ENCODE measurements around the gene SESTD1. TPM values are rescaled to one million over a fixed set of nuclear protein-coding genes. Genes with fewer than 3 reads are reported as not detected.
A peak's percentile ranks its signal among the peaks of the same experiment; 100 is the strongest.
"Not testable (repeated sequence)": the region's sequence is repeated elsewhere in the genome, so short reads cannot be mapped to it uniquely, and the experiment has no call there.

Gene SESTD1
- total RNA-seq, 1 donor from 2014 or later: 25.2 TPM

DNA sequence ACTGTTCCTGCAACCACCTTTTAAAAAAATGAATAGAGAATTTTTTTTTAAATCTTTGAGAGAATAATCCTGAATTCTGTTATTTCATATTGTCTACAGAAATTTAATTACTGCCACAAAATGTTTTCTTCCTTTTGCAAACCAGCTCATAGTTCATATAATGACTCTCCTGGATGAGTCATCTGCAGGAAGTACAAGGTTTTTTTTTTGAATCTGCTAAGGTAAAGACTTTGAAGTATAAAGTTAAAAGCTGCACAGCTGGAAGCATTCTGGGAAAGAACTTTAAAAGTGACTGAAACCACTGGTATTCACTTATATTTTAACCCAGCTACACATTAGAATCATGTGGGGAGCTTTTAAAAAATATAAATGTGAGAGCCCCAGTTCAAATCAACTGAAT, 25.4 kb downstream of the SESTD1 start:
- DNase-seq (ENCODE audit: low read depth in 2 of 2): peak; percentile 37 to 48

DNA sequence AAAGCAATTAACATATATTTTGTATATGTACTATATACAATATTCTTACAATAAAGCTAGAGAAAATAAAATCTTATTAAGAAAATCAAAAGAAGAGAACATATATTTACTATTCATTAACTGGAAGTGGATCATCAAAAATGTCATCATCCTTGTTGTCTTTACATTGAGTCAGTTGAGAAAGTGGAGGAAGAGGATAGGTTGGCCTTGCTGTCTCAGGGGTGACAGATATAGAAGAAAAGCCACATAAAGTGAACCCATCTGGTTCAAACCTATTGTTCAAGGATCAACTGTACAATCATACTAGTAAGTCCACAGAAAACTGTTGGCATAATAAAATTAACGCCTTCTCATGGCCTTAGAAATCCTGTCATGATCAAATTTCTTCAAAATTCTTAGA, 26.6 kb downstream of the SESTD1 start:
- DNase-seq (ENCODE audit: low read depth in 2 of 2): no peak

DNA sequence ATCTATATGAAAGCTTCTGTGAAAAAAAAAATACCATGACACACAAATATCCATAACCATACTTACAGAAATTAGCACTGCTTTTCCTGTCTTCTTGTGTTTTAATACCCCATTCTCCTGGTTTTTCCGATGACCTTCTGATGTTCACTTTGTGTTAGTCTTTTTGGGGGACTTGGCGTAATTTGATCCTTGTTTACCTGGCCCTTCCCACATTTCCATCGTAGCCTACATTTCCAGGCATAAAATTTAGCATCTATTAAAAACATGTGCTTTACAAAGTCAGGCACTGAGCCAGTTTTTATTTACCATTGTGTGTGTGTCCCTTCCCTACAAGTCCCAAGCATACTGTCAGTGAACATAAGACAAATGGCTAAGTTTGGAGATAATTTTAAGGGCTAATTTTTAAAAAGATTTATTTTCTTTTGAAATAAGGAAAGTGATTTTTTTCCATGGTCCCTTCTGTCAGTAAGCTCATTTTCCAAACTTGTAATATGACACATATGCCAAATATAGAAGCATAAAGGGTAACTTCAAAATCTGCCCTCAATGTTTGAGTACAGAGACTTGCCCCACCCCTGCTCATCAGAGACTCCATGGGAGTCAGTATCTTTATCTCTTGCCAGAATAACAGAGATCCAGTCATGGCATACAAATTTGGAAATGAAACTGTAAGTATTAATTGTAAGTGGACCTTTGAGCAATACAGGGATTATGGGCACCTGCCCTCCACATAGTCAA, 27.3 kb downstream of the SESTD1 start:
- DNase-seq (ENCODE audit: low read depth in 2 of 2): peak in 1 of 2 donors; percentile 22

DNA sequence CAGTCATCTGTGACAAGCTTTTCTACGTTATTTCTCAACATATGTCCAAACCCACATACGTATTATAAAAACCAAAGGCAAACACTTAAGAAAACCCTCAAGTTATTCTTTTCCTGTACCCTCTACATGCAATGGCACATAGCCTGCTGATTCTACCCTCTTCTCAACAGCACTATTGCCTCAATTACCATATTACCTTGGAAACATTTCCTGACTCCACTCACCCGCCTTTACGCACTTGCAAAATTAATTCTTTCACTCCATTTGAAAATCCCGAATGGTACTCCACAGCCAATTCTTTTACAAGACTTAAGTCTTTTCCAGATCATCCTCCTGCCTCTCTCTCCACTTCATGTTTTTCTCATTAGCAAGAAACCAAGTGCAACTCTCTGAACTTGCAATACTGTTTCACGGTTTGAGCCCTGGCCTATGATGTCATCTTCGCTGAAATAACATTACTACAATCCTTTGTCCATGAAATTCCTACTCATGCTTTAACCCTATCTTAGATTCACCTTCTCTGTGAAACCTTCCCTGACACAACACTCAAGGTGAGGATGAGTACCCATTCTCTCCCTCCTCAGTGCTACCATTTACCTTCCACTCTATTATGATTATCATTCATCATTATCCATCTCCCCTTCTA, 29.0 kb downstream of the SESTD1 start:
- peak in 1 of 2 donors; percentile 50 for DNase-seq (ENCODE audit: low read depth in 2 of 2)

DNA sequence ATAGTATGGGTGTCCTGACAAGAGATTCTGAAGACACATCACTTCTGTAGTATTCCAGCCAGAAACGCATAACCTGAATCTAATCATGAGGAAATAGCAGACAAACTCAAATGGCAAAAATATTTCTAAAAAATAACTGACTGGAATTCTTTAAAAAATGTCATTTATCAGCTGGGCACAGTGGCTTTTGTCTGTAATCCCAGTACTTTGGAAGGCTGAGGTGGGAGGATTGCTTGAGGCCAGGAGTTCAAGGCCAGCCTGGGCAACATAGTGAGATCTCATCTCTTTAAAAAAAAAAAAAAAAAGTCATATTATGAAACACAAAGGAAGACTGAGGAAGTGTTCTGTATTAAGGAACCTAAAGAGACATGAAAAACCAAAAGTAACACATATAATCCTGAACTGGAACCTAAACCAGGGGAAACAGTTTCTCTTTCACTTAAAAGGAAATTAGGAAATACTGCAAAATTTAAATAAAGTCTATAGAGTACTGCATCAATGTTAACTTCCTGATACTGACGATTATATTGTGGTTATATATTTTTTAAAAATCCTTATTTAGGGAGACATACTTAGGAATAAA, 29.9 kb downstream of the SESTD1 start:
- DNase-seq (ENCODE audit: low read depth in 2 of 2): no peak

DNA sequence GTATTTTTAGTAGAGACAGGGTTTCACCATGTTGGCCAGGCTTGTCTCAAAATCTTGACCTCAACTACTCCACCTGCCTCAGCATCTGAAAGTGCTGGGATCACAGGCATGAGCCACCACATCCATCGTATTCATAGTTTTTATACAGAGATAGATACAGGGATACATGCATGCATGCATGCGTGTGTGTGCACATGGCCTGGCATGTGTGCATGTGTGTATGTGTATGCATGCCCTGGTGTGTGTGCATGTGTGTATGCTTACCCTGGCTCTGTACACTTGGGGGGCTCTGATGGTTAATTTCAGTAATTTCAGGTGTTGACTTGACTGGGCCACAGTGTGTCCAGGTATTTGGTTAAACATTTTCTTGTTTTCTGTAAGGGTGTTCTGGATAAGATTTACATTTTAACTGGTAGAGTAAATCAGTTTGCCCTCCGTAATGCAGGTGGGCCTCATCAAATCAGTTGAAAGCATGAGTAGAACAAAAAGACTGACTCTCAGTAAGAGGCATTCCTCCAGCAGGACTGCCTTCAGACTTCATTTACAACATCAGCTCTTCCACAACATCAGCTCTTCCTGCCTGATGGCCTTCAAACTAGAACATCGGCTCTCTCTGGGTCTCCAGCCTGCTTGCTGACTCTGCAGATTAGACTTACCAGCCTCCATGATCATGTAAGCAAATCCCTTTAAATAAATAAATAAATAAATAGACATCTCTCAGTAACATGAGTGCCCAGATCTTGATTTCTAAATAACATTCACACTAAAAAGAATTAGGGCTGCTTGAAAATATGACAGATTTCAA, 30.8 kb downstream of the SESTD1 start:
- DNase-seq (ENCODE audit: low read depth in 2 of 2): no peak

DNA sequence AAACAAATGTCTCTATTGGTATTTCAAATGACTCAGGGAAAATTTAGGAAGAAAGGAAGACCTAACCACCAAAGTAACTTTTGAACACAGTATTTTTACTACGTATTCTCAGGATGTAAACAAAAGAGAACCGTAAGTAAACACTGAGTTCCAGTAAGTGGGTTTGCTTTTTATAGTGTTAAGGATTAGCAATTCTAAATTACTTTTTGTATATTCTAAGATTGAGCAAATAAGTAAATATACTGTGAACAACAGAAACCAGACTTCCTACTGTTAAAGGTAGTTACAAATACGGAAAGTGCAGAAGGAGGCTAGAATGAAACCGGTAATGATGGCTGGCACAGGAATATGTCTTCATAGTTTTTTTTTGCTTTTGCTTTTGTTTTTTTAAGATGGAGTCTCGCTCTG, 31.5 kb downstream of the SESTD1 start:
- DNase-seq (ENCODE audit: low read depth in 2 of 2): no peak

DNA sequence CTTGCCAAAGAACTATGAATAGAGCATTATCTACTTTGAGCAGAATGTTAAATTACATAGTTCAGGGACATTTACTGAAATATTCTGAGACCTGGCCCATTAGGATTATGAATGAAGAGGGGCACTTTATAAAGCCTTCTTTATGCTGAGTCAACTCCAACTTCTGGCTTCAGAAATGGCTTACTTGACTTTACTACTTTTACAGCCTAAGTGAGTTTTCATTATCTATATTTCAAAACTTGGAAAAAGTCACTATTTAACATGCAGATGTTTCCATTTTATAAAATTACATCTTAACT, 37.7 kb downstream of the SESTD1 start:
- DNase-seq (ENCODE audit: low read depth in 2 of 2): no peak

DNA sequence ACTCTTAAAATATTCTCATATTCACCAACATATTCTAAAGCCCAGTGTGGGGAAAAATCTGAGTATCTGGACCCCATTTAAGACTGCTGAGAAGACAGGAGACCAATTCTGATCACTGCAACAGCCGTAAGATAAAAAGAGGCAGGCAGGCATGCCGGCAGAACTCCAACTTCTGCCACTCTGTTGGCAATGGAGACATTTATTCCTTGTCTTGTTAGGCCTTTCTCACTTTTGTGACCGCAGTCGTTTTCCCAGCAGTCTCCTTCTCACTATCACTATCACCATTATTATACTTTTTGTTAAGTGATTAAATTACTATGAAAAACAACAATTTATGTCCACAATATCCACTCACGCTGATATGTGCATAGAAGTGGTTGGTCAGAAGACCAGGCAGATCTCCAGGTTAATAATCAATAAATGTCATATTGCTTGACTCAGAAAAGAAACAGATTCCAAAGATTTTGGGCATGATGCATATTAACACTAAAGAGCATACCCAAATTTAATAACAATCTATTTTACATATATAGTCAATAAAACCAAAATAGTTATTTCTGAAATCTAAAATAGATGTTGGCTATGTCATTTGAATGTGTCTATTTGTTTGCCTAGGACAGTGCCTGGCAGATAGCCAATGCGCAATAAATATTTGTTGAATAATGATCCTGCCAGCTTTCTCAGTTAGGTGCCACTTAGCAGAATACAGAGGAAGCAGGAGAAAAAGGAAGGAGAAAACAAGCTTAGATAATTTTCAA, 38.2 kb downstream of the SESTD1 start:
- DNase-seq (ENCODE audit: low read depth in 2 of 2): peak in 1 of 2 donors; percentile 42

DNA sequence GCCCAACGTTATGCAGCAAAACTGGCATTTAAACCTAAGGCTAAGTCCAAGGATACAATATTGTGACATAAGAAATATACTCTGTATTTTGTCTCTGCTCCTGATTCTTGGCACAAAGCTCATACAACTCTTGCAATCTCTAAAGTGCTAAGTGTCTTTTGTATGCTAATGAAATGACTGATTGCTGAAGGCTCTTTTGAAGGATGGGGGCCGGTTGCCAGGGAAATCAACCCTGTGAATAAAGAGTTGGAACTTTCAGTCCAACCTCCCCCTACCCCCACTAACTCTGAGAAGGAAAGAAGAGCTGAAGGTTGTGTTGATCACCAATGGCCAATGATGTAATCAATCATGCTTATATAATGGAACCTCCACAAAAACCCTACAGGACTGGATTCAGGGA, 40.3 kb downstream of the SESTD1 start:
- no peak for DNase-seq (ENCODE audit: low read depth in 2 of 2)

DNA sequence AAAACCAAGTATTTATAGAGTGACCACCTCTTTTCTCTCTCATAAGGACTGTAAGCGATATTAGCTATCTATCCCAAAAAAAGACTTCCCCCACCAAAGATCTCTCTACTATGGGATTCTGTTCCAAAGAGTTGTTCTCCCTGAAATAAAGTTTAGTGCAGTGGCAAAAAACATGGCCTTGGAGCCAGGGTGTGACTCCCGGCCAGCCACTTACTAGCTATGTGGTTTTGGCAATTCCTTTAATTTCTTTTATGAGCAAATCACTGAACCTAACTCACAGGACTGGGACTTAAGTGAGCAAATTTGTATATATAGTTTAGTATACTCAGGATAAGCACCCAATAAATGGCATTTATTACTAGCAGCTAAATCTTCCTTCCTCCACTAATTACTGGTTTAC, 42.6 kb downstream of the SESTD1 start:
- DNase-seq (ENCODE audit: low read depth in 2 of 2): no peak

DNA sequence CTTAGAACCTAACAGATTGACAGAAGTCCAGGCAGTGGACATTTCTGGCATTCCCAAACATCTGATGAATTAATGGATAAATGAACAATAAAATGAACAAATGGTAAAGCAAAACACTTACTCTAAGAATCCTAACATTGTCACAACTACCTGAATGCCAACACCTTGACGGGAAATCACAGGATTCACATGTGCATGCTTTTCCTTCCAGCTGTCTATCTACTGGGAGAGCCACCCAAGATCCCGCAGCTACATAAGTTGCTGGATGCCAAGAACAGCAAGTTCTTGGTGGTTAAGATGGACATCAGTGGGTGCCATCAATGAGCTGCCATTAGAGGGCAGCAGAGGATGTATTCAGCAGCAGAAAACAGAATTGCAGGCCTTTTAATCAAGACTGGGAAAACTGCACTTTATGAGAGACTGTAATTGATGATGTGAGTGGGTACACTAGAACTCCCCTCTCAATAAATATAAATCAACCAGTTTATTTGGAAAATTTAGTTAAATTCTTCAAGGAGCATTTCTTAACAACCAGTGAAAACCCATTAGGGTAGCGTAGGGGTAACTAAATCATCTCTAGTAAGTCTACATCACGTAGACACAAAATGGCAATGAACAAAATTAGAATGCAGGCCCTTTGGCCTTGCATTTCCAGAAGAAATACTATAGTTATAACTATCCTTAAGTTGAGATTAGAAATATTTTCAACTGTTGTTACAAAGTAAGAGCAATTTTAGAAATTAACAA, 45.6 kb downstream of the SESTD1 start:
- peak; percentile 87 for DNase-seq (ENCODE audit: low read depth in 2 of 2)

DNA sequence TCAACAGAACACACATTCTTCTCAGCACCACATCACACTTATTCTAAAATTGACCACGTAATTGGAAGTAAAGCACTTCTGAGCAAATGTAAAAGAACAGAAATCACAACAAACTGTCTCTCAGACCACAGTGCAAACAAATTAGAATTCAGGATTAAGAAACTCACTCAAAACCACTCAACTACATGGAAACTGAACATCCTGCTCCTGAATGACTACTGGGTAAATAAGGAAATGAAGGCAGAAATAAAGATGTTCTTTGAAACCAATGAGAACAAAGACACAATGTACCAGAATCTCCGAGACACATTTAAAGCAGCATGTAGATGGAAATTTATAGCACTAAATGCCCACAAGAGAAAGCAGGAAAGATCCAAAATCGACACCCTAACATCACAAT, 50.0 kb downstream of the SESTD1 start:
- DNase-seq (ENCODE audit: low read depth in 2 of 2): not testable (repeated sequence)

DNA sequence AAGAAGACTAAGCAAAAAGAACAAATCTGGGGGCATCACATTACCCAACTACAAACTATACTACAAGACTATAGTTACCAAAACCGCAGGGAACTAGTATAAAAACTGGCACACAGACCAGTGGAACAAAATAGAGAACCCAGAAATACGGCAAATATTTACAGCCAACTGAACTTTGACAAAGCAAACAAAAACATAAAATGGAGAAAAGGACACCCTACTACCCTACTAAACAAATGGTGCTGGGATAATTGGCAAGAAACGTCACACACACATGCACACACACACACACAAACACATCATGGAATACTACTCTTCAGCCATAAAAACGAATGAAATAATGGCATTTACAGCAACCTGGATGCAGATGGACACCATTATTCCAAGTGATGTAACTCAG, 53.3 kb downstream of the SESTD1 start:
- DNase-seq (ENCODE audit: low read depth in 2 of 2): no peak

DNA sequence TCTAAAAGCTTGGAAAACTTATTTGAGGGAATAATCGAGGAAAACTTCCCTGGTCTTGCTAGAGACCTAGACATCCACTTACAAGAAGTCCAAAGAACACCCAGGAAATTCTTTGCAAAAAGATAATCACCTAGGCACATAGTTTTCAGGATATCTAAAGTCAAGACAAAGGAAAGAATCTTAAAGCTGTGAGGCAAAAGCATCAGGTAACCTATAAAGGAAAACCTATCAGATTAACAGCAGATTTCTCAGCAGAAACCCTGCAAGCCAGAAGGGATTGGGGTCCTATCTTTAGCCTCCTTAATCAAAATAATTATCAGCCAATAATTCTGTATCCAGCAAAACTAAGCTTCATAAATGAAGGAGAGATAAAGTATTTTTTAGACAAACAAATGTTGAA, 56.4 kb downstream of the SESTD1 start:
- DNase-seq (ENCODE audit: low read depth in 2 of 2): not testable (repeated sequence)

DNA sequence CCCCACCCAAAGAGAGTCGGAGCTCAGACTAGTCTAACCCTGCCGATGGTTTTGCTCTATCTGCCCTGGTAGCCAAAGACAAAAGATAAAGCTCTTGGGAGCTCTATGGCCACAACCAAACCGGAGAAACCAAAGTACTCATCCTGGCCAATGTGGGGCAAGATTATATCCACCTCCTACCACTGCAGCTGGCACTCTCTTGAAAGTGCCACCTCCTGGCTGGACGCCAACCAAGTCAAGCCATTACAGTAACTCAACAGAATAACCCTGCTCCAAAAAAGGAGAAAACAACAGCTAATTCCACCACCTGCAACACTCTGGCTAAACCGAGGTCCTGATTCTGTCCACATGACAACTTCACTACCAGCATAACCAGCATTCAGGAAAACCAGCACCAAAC, 57.6 kb downstream of the SESTD1 start:
- no peak for DNase-seq (ENCODE audit: low read depth in 2 of 2)

DNA sequence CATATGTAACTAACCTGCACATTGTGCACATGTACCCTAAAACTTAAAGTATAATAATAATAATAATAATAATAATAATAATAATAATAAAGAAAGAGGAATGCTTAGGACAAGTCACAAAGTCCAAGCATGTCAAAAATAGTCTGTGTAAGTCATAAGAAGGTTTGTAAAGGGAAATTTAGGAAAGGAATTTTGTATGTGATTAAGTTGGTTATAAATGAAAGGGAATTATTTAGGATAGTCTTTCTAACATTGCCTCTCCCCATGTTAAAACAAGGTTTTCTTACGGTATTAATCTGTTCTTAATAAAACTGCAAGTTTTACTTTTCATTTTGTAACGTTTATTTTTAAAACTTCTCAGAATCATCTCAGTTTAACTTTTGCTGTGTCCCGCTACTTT, 62.8 kb downstream of the SESTD1 start:
- peak; percentile 11 to 21 for DNase-seq (ENCODE audit: low read depth in 2 of 2)

DNA sequence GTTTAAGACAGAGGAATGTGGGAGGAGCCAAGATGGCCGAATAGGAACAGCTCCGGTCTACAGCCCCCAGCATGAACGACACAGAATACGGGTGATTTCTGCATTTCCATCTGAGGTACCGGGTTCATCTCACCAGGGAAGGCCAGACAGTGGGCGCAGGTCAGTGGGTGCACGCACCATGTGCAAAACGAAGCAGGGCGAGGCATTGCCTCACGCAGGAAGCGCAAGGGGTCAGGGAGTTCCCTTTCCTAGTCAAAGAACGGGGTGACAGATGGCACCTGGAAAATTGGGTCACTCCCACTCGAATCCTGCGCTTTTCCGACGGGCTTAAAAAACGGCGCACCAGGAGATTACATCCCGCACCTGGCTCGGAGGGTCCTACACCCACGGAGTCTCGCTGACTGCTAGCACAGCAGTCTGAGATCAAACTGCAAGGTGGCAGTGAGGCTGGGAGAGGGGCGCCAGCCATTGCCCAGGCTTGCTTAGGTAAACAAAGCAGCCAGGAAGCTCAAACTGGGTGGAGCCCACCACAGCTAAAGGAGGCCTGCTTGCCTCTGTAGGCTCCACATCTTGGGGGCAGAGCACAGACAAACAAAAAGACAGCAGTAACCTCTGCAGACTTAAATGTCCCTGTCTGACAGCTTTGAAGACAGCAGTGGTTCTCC, 68.6 kb downstream of the SESTD1 start:
- not testable (repeated sequence) for DNase-seq (ENCODE audit: low read depth in 2 of 2)

DNA sequence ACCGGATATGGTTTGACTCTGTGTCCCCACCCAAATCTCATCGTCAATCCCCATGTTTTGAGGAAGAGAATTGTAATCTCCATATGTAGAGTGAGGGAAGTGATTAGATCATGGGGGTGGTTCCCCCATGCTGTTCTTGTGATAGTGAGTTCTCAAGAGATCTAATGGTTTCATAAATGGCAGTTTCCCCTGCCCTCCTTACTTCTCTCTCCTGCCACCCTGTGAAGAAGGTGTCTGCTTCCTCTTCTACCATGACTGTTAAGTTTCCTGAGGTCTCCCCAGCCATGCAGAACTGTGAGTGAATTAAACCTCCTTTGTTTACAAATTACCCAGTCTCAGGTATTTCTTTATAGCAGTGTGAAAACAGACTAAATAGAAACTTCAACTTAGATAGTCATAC, 69.5 kb downstream of the SESTD1 start:
- no peak for DNase-seq (ENCODE audit: low read depth in 2 of 2)

DNA sequence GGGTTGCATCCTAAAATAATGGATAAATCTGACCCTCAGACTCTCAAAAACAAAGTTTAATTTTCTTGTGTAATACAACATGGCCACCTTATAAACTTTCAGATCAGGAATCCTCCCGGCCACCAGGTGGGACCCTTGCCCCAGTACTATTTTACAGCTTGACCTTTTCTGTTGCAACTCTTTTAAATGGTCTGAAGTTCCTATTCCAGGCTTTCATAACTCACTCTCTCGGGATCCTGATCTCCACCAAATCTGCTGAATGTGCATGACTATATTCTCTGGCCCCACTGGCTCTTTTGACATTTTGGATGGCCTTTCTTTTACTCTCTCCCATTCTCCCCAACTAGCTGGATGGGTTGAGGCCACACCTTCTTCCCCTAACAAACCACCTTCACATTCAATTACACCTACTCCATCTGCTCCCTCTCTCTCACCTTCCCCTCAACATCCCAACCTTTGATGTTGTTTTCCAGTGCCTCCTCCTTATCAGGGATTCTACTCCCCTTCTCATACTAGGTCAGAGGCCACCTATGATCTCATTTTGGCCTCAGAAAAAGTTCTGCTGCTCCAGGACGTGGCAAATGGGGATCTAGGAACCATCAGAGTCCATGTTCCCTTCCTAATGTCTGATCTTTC, 70.8 kb downstream of the SESTD1 start:
- DNase-seq (ENCODE audit: low read depth in 2 of 2): no peak
